ENCODE results near the gene RAD52.

Gene RAD52

GRCh38 chr12:916240-916639, 33.3 kb downstream of the RAD52 start:
- in situ Hi-C loops (cut with HindIII; ENCODE audit: low sequenced_read_pairs) = no loop called here

GRCh38 chr12:915090-915489, 34.4 kb downstream of the RAD52 start:
- in situ Hi-C loops (cut with HindIII; ENCODE audit: low sequenced_read_pairs) = no loop called here

GRCh38 chr12:913919-914698, 35.4 kb downstream of the RAD52 start:
- in situ Hi-C loops (cut with HindIII; ENCODE audit: low sequenced_read_pairs) = no loop called here

GRCh38 chr12:912466-913235, 36.8 kb downstream of the RAD52 start:
- in situ Hi-C loops (cut with HindIII; ENCODE audit: low sequenced_read_pairs) = no loop called here

- in situ Hi-C loops (cut with HindIII; ENCODE audit: low sequenced_read_pairs) = no loop called here
Measured at GRCh38 chr12:911191-911826, 38.2 kb downstream of the RAD52 start.

- in situ Hi-C loops (cut with HindIII; ENCODE audit: low sequenced_read_pairs) = no loop called here
Measured at GRCh38 chr12:910416-910815, 39.1 kb downstream of the RAD52 start.

- in situ Hi-C loops (cut with HindIII; ENCODE audit: low sequenced_read_pairs) = no loop called here
Measured at GRCh38 chr12:909861-910260, 39.6 kb downstream of the RAD52 start.

GRCh38 chr12:907413-908185, 41.9 kb downstream of the RAD52 start:
- in situ Hi-C loops (cut with HindIII; ENCODE audit: low sequenced_read_pairs) = no loop called here

GRCh38 chr12:906062-906585, 43.4 kb downstream of the RAD52 start:
- in situ Hi-C loops (cut with HindIII; ENCODE audit: low sequenced_read_pairs) = no loop called here

- in situ Hi-C loops (cut with HindIII; ENCODE audit: low sequenced_read_pairs) = no loop called here
Measured at GRCh38 chr12:905261-906031, 44.0 kb downstream of the RAD52 start.

GRCh38 chr12:904010-904414, 45.5 kb downstream of the RAD52 start:
- in situ Hi-C loops (cut with HindIII; ENCODE audit: low sequenced_read_pairs) = no loop called here

GRCh38 chr12:903055-903454, 46.4 kb downstream of the RAD52 start:
- in situ Hi-C loops (cut with HindIII; ENCODE audit: low sequenced_read_pairs) = no loop called here

- in situ Hi-C loops (cut with HindIII; ENCODE audit: low sequenced_read_pairs) = no loop called here
Measured at GRCh38 chr12:902581-902980, 46.9 kb downstream of the RAD52 start.

- in situ Hi-C loops (cut with HindIII; ENCODE audit: low sequenced_read_pairs) = no loop called here
Measured at GRCh38 chr12:897386-897785, 52.1 kb downstream of the RAD52 start.

- in situ Hi-C loops (cut with HindIII; ENCODE audit: low sequenced_read_pairs) = no loop called here
Measured at GRCh38 chr12:896031-896430, 53.5 kb downstream of the RAD52 start.

- in situ Hi-C loops (cut with HindIII; ENCODE audit: low sequenced_read_pairs) = no loop called here
Measured at GRCh38 chr12:894226-894625, 55.3 kb downstream of the RAD52 start.

- in situ Hi-C loops (cut with HindIII; ENCODE audit: low sequenced_read_pairs) = no loop called here
Measured at GRCh38 chr12:886206-886605, 63.3 kb downstream of the RAD52 start.

GRCh38 chr12:885701-886100, 63.8 kb downstream of the RAD52 start:
- in situ Hi-C loops (cut with HindIII; ENCODE audit: low sequenced_read_pairs) = no loop called here

- in situ Hi-C loops (cut with HindIII; ENCODE audit: low sequenced_read_pairs) = no loop called here
Measured at GRCh38 chr12:884746-885414, 64.6 kb downstream of the RAD52 start.

- in situ Hi-C loops (cut with HindIII; ENCODE audit: low sequenced_read_pairs) = no loop called here
Measured at GRCh38 chr12:880656-881055, 68.8 kb downstream of the RAD52 start.
